Glomerular endothelial cell (primary cell): ENCODE data around the gene AP5S1. TPM values are rescaled to one million over a fixed set of nuclear protein-coding genes. Genes with fewer than 3 reads are reported as not detected.
"Not testable (repeated sequence)": the region's sequence is repeated elsewhere in the genome, so short reads cannot be mapped to it uniquely, and the experiment has no call there.

ENCODE experiments used
- DNase-seq: peaks from one replicate; pipeline ENCODE4 v3.0.0-alpha.2; 2011; ENCODE audit warnings: low read depth, low spot score; ENCODE audit errors: extremely low read depth
- total RNA-seq: library from RNA; depleted of rRNA; stranded (reverse); fragments of >200 nt; gene quantifications from 2 replicates; pipeline ENCODE4 v1.2.3, GENCODE V29; 2015

AP5S1 gene
- total RNA-seq, 1 donor from 2014 or later = 17.6 TPM

GRCh38 chr20:3808544-3808943, 11.8 kb upstream of the AP5S1 start:
- DNase-seq = no peak

GRCh38 chr20:3811467-3812258, 8.7 kb upstream of the AP5S1 start:
- no peak for DNase-seq

- DNase-seq = no peak
Measured at GRCh38 chr20:3812259-3812681, 8.1 kb upstream of the AP5S1 start.

GRCh38 chr20:3812975-3813847, 7.1 kb upstream of the AP5S1 start:
- DNase-seq = no peak

GRCh38 chr20:3813848-3814581, 6.3 kb upstream of the AP5S1 start:
- no peak for DNase-seq

GRCh38 chr20:3814928-3815495, 5.3 kb upstream of the AP5S1 start:
- DNase-seq = no peak

GRCh38 chr20:3815703-3816315, 4.5 kb upstream of the AP5S1 start:
- DNase-seq = no peak

- no peak for DNase-seq
Measured at GRCh38 chr20:3818155-3819151, 1.9 kb upstream of the AP5S1 start.

GRCh38 chr20:3819411-3820047, 818 bp upstream of the AP5S1 start:
- no peak for DNase-seq

GRCh38 chr20:3820901-3821727, 767 bp downstream of the AP5S1 start:
- no peak for DNase-seq

GRCh38 chr20:3821996-3822395, 1.6 kb downstream of the AP5S1 start:
- no peak for DNase-seq

- DNase-seq = no peak
Measured at GRCh38 chr20:3823881-3824280, 3.5 kb downstream of the AP5S1 start.

GRCh38 chr20:3825526-3825925, 5.2 kb downstream of the AP5S1 start:
- no peak for DNase-seq

- no peak for DNase-seq
Measured at GRCh38 chr20:3826420-3826819, 6.1 kb downstream of the AP5S1 start.

GRCh38 chr20:3828798-3829197, 8.5 kb downstream of the AP5S1 start:
- no peak for DNase-seq

GRCh38 chr20:3829891-3830290, 9.5 kb downstream of the AP5S1 start:
- not testable (repeated sequence) for DNase-seq

GRCh38 chr20:3836132-3836531, 15.8 kb downstream of the AP5S1 start:
- no peak for DNase-seq

- DNase-seq = no peak
Measured at GRCh38 chr20:3839328-3839727, 19.0 kb downstream of the AP5S1 start.
